HL-60/S4 treated with phorbol 12-myristate 13-acetate at 8.2 ng/mL for 4 days and 3 days (cell line): Measurements from ENCODE around the gene ADH7.
"Not testable (repeated sequence)": the region's sequence is repeated elsewhere in the genome, so short reads cannot be mapped to it uniquely, and the experiment has no call there.

Experiments used
- in situ Hi-C: fragments of 300-500 bp; cut with MboI; formaldehyde crosslinking; loops from 2 replicates; pipeline ENCODE4 v1.15.0; 2022; ENCODE audit warnings: low sequenced_read_pairs

Gene ADH7

GRCh38 chr4:99382745-99383360 lies 52.3 kb downstream of the ADH7 start:
- in situ Hi-C loops: no loop called here

GRCh38 chr4:99381588-99382175 lies 53.5 kb downstream of the ADH7 start:
- in situ Hi-C loops: no loop called here

GRCh38 chr4:99379571-99379970 lies 55.6 kb downstream of the ADH7 start:
- in situ Hi-C loops: no loop called here

DNA sequence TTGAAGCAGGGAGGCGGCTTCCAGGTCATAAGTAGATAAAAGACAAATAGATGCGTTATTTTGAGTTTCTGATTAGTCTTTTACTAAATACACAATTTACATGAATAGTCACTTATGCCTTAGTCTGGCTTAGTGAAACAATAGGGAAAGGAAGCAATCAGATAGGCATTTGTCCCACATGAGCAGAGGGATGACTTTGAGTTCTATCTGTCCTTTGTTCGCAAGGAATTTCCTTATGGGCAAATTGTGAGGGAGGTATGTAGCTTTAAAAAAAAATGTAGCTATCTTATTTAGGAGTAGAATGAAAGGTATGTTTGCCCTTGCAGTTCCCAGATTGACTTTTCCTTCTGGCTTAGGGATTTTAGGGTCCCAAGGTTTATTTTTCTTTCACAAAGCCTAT lies 56.3 kb downstream of the ADH7 start:
- in situ Hi-C loops: no loop called here

GRCh38 chr4:99377341-99377740 lies 57.8 kb downstream of the ADH7 start:
- in situ Hi-C loops: not testable (repeated sequence)

GRCh38 chr4:99372464-99372863 lies 62.7 kb downstream of the ADH7 start:
- in situ Hi-C loops: not testable (repeated sequence)

DNA sequence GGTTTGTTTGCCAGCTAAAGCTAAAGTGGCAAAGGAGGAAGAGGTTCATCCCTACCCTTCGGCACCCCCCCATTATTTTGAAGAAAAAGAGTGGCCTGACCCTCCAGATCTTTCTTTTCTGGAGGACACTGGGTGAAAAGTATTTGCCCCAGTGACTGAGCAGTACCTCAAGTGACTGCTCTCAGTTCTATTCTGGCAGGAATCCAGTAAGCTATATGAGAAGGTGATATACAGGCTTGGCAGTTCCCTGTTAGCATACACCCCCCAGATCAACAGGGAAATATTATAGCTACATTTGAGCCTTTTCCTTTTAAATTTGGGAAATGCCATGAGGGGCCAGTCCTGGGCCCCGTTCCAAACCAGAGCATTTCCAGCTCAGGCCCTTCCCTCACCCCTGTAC lies 67.3 kb downstream of the ADH7 start:
- in situ Hi-C loops: not testable (repeated sequence)

DNA sequence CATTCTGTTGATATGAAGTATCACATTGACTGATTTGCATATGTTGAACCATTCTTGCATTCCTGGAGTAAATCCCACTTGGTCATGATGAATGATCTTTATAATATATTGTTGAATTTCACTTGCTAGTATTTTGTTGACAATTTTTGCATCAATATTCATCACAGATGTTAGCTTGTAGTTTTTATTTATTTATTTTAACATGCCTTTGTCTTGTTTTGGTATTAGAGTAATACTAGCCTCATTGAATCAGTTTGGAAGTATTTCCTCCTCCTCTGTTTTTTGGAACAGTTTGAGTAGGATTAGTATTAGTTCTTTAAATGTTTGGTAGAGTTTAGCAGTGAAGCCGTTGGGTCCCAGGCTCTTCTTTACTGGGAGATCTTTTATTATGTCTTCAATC lies 68.7 kb downstream of the ADH7 start:
- in situ Hi-C loops: no loop called here

DNA sequence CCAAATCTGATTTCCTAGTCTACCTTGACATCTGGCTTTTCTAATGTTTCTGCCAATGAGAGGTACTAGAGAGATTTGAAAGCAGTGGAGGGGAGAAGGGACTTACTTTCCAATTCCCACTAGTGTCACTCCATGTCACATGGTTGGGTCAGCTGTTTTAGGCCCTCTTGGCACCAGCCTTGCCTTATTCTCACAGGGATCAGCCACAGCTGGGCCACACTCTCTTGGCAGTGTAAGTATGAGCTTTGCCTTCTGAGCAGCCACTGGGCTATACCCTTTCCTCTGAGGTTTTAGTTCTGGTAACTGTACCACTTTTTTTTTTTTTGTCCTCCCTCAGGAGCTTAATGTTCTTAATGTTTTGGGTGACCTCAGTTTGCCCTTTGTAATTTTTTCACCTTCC lies 72.4 kb downstream of the ADH7 start:
- in situ Hi-C loops: no loop called here
